ENCODE measurements around the gene TRAPPC3L.

TRAPPC3L gene

GRCh38 chr6:116485559-116486184 is 59.8 kb downstream of the TRAPPC3L start:
- no peak for TF ChIP-seq CTCF (IDR thresholded peaks at IDR 0.05)

- TF ChIP-seq CTCF (IDR thresholded peaks at IDR 0.05) = no peak
Measured at GRCh38 chr6:116483616-116484015, 61.9 kb downstream of the TRAPPC3L start.

GRCh38 chr6:116482780-116483179 is 62.7 kb downstream of the TRAPPC3L start:
- no peak for TF ChIP-seq CTCF (IDR thresholded peaks at IDR 0.05)

GRCh38 chr6:116476002-116476678 is 69.3 kb downstream of the TRAPPC3L start:
- TF ChIP-seq CTCF (IDR thresholded peaks at IDR 0.05) = no peak

GRCh38 chr6:116475141-116475540 is 70.3 kb downstream of the TRAPPC3L start:
- TF ChIP-seq CTCF (IDR thresholded peaks at IDR 0.05) = no peak

GRCh38 chr6:116472706-116473105 is 72.8 kb downstream of the TRAPPC3L start:
- TF ChIP-seq CTCF (IDR thresholded peaks at IDR 0.05) = no peak

GRCh38 chr6:116471531-116471930 is 74.0 kb downstream of the TRAPPC3L start:
- TF ChIP-seq CTCF (IDR thresholded peaks at IDR 0.05) = no peak
